GM23248 (cell line): ENCODE measurements around the gene CDKN3. TPM values are rescaled to one million over a fixed set of nuclear protein-coding genes. Genes with fewer than 3 reads are reported as not detected.
"Not testable (repeated sequence)": the region's sequence is repeated elsewhere in the genome, so short reads cannot be mapped to it uniquely, and the experiment has no call there.

Source experiments
- DNase-seq: peaks from one replicate; pipeline ENCODE4 v3.0.0-alpha.2; 2015
- H2AFZ ChIP-seq: fragments of 200-600 bp; sonication (generic); 2 replicates; pipeline ENCODE4 v1.6.1; 2016; ENCODE audit warnings: antibody characterized with exemption
- H3F3A ChIP-seq: fragments of 200-600 bp; sonication (generic); 2 replicates; pipeline ENCODE4 v1.6.1; 2016; ENCODE audit warnings: mild to moderate bottlenecking, antibody characterized with exemption, mixed run types; ENCODE audit not compliant: insufficient read depth
- H3K27ac ChIP-seq: fragments of 200-600 bp; sonication (generic); 2 replicates; pipeline ENCODE4 v1.5.1; 2016; ENCODE audit warnings: mild to moderate bottlenecking
- H3K27me3 ChIP-seq: fragments of 200-600 bp; sonication (generic); replicated peaks from 2 replicates; pipeline ENCODE4 v1.6.1; 2016; ENCODE audit warnings: mild to moderate bottlenecking; ENCODE audit not compliant: insufficient read depth
- H3K36me3 ChIP-seq: fragments of 200-600 bp; sonication (generic); 2 replicates; pipeline ENCODE4 v1.6.1; 2016; ENCODE audit warnings: low read depth, mild to moderate bottlenecking
- H3K4me1 ChIP-seq: fragments of 200-600 bp; sonication (generic); 2 replicates; pipeline ENCODE4 v1.6.1; 2016; ENCODE audit warnings: mild to moderate bottlenecking; ENCODE audit not compliant: insufficient read depth
- H3K4me2 ChIP-seq: fragments of 200-600 bp; sonication (generic); one replicate; pipeline ENCODE4 v1.6.1; 2016; ENCODE audit warnings: mild to moderate bottlenecking; ENCODE audit not compliant: unreplicated experiment
- H3K4me3 ChIP-seq: fragments of 200-600 bp; sonication (generic); 2 replicates; pipeline ENCODE4 v1.5.1; 2016; ENCODE audit warnings: mild to moderate bottlenecking
- H3K79me2 ChIP-seq: fragments of 200-600 bp; sonication (generic); 2 replicates; pipeline ENCODE4 v1.6.1; 2016; ENCODE audit warnings: mild to moderate bottlenecking; ENCODE audit not compliant: insufficient read depth
- H3K9ac ChIP-seq: fragments of 200-600 bp; sonication (generic); 2 replicates; pipeline ENCODE4 v1.6.1; 2016; ENCODE audit warnings: mild to moderate bottlenecking
- H3K9me2 ChIP-seq: fragments of 200-600 bp; sonication (generic); 2 replicates; pipeline ENCODE4 v1.6.1; 2016; ENCODE audit warnings: mixed run types, mild to moderate bottlenecking, moderate library complexity; ENCODE audit not compliant: insufficient read depth
- H3K9me3 ChIP-seq: fragments of 200-600 bp; sonication (generic); one replicate; pipeline ENCODE4 v1.6.1; 2017; ENCODE audit warnings: low read depth
- H4K20me1 ChIP-seq: fragments of 200-600 bp; sonication (generic); 2 replicates; pipeline ENCODE4 v1.6.0; 2016; ENCODE audit not compliant: insufficient read depth
- EZH2 ChIP-seq: fragments of 200-600 bp; sonication (generic); IDR thresholded peaks from 2 replicates; pipeline ENCODE4 v1.6.1; 2018; ENCODE audit warnings: antibody characterized with exemption, mild to moderate bottlenecking; ENCODE audit not compliant: insufficient read depth, poor library complexity, severe bottlenecking
- EZH2phosphoT487 ChIP-seq: fragments of 200-600 bp; sonication (generic); IDR thresholded peaks from 2 replicates; pipeline ENCODE4 v1.6.1; 2018; ENCODE audit warnings: antibody characterized with exemption, moderate library complexity, mild to moderate bottlenecking, low read depth; ENCODE audit not compliant: insufficient read depth
- WGBS, 2 experiments: methylation state at CpG; one replicate each; pipeline ENCODE4 v1.1.6; 2015 to 2017; ENCODE audit warnings: low lambda C conversion rate in 2 of 2, low coverage in 1 of 2; ENCODE audit errors: missing lambda C conversion rate in 2 of 2; 5-methylcytosine and 5-hydroxymethylcytosine counted together
- in situ Hi-C: fragments of 300-500 bp; cut with MboI; formaldehyde crosslinking; loops from 2 replicates; pipeline ENCODE4 v1.15.0; 2020
- polyA plus RNA-seq: library from polyadenylated mRNA; unstranded; fragments of >200 nt; fragmentation: Nextera tagmentation; extraction: Ambion mirVana; gene quantifications from 2 replicates; pipeline ENCODE4 v1.2.1, GENCODE V29; 2016
- total RNA-seq: library from RNA; depleted of rRNA; stranded (reverse); fragments of >200 nt; shearing (Covaris generic); gene quantifications from 2 replicates; pipeline ENCODE4 v1.2.3, GENCODE V29; 2014

The CDKN3 gene
- total and polyA plus RNA-seq, 2 experiments from 2014 or later = 20.1 to 41.8 TPM

DNA sequence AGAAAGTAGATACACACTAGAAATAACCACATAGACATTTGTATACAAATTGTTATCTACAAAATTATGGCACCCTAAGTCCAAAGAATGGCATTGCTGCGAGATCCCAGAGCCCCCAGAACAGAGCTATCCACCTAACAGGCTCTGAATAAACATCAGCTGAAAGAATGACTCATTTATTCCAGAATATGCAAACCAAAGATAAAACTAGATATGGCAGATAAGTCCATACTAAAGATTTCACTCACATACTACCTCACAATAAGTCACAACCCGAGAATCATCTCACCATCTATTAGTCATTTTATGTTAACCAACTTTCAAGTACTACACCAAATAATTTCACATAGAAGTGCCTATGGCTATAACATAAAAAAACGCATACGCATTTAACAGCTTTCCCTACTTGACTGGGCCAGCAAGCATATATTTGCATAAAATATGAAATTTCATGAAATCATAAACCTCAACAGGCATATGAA lies 38.7 kb downstream of the CDKN3 start:
- Histone ChIP-seq H3K4me1 (peaks cover 45% of the 10 kb centered on the region), H3K27me3 (no peaks in the 10 kb centered on the region), H3K9me3 (no peaks in the 10 kb centered on the region), H3K9ac (peak overlapping the region; percentile 27), H3K9me2 (no peaks in the 10 kb centered on the region), H3K4me2 (peak overlapping the region; percentile 58), H3K79me2 (peaks cover 100% of the 10 kb centered on the region), H3K4me3 (0 out of 2 replicates have a peak overlapping the region, but pooled peaks have one; percentile 8), H3F3A (peaks cover 18% of the 10 kb centered on the region), H3K36me3 (0 out of 2 replicates have a peak, but pooled peaks cover 10% of the 10 kb centered on the region), H2AFZ (no peak overlapping the region), H4K20me1 (peaks cover 6% of the 10 kb centered on the region; the same call in 1 of the 2 replicates), H3K27ac (peak overlapping the region; percentile 68)
- peak; percentile 81 for DNase-seq
- WGBS, 2 experiments = 56 to 59% methylated on average over 4 of the region's 4 CpGs
- TF ChIP-seq EZH2 (no peak), EZH2phosphoT487 (no peak)
- in situ Hi-C loops = no loop called here

DNA sequence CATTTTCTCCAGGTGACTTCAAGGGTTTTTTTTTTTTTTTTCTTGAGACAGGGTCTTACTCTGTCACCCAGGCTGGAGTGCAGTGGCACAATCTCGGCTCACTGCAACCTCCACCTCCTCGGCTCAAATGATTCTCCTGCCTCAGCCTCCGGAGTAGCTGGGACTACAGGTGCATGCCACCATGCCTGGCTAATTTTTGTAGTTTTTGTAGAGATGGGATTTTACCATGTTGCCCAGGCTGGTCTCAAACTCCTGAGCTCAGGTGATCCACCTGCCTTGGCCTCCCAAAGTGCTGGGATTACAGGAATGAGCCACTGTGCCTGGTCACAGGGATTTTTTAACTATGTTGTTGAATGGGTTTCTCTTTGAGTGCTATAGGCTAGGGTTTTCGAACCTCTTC lies 41.1 kb downstream of the CDKN3 start:
- in situ Hi-C loops, H3K27ac ChIP-seq, H3K9me3 ChIP-seq, H3K9ac ChIP-seq, DNase-seq, H3K36me3 ChIP-seq, H3K4me2 ChIP-seq, H4K20me1 ChIP-seq, H2AFZ ChIP-seq, H3K27me3 ChIP-seq, H3K4me3 ChIP-seq, H3K9me2 ChIP-seq: not testable (repeated sequence)
- WGBS, 2 experiments = 85% methylated on average over 4 of the region's 4 CpGs
- Histone ChIP-seq H3K4me1 (peaks cover 45% of the 10 kb centered on the region), H3F3A (peaks cover 19% of the 10 kb centered on the region), H3K79me2 (peaks cover 78% of the 10 kb centered on the region)

DNA sequence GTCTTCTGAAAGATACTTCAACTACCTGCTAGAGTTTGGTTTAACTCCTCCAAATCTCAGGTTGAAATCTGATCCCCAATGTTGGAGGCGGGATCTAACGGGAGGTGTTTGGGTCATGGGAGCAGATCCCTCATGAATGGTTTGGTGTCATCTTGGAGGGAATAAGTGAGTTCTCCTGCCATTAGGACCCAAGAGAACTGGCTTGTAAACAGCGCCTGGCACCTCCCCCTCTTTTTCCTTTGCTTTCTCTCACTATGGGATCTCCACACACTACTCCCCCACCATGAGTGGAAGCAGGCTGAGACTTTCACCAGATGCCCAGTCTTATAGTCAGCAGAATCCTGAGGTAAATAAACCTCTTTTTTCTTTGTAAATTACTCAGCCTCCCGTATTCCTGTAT lies 41.9 kb downstream of the CDKN3 start:
- 73 to 85% methylated on average over 4 of the region's 4 CpGs for WGBS, 2 experiments
- H4K20me1 ChIP-seq = no peaks in the 10 kb centered on the region; the same call in 1 of the 2 replicates
- H2AFZ ChIP-seq = no peak overlapping the region
- peaks cover 19% of the 10 kb centered on the region for H3F3A ChIP-seq
- H3K4me1 ChIP-seq = peaks cover 41% of the 10 kb centered on the region
- no peak overlapping the region for H3K4me3 ChIP-seq
- TF ChIP-seq EZH2phosphoT487 = no peak
- no peak for TF ChIP-seq EZH2
- peak overlapping the region; percentile 89 for H3K4me2 ChIP-seq
- in situ Hi-C loops = no loop called here
- H3K36me3 ChIP-seq = 0 out of 2 replicates have a peak, but pooled peaks cover 7% of the 10 kb centered on the region
- no peaks in the 10 kb centered on the region for H3K27me3 ChIP-seq
- H3K9me2 ChIP-seq = no peaks in the 10 kb centered on the region
- DNase-seq = no peak
- no peak overlapping the region for H3K9ac ChIP-seq
- no peaks in the 10 kb centered on the region for H3K9me3 ChIP-seq
- H3K79me2 ChIP-seq = peaks cover 70% of the 10 kb centered on the region
- H3K27ac ChIP-seq = no peak overlapping the region

DNA sequence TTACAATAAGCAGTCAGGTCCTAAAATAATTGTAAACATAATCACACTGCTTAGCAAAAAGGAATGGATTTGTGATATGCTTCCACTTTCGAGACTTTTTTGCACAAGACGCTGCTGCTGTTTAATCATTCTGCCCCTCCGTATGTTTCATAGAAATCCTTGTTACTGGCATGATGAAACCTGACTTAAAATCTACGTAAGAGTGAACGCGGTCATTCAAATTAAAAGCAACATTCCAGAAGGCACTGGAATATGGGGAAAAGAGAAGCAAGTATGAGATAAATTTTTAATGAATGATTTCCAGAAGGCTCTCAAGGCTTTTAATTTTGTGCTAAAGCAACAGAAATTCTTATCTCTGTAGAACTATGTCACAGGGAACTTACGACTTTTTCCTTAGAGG lies 43.2 kb downstream of the CDKN3 start:
- in situ Hi-C loops = no loop called here
- H4K20me1 ChIP-seq = no peaks in the 10 kb centered on the region
- WGBS, 2 experiments = 58 to 66% methylated on average over 7 of the region's 7 CpGs
- H3K36me3 ChIP-seq = no peaks in the 10 kb centered on the region
- peaks cover 43% of the 10 kb centered on the region for H3K4me1 ChIP-seq
- peak overlapping the region; percentile 94 for H3K27ac ChIP-seq
- H3K4me3 ChIP-seq = peak overlapping the region; percentile 95
- H3K9me2 ChIP-seq = no peaks in the 10 kb centered on the region
- peak; percentile 42 for DNase-seq
- no peaks in the 10 kb centered on the region for H3K9me3 ChIP-seq
- H2AFZ ChIP-seq = peak overlapping the region; percentile 71
- H3K79me2 ChIP-seq = peaks cover 57% of the 10 kb centered on the region
- H3K27me3 ChIP-seq = no peaks in the 10 kb centered on the region
- H3K9ac ChIP-seq = peak overlapping the region; percentile 94
- H3K4me2 ChIP-seq = peak overlapping the region; percentile 89
- no peak for TF ChIP-seq EZH2phosphoT487
- no peak for TF ChIP-seq EZH2
- peaks cover 19% of the 10 kb centered on the region for H3F3A ChIP-seq

DNA sequence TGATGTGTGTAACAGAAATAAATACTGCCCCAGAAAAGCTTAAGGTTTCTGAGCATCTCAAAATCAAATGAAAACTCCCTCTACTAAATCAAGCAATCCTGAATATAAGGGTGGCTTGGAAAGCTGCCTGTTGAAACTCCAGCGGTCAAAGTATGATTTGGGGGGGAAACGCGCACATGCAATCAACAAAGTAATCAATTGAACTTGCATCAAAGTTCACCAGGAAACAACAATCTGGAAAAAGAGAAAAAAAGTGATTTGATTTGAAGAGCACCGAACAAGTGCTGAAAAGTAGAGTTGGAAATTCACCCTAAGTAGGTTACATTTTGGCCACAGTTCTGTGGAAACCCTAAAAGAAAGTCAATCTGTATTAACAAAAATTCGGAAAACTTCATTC lies 43.7 kb downstream of the CDKN3 start:
- peak overlapping the region; percentile 94 for H3K27ac ChIP-seq
- WGBS, 2 experiments = 0% methylated on average over 5 of the region's 5 CpGs
- peak overlapping the region; percentile 71 for H2AFZ ChIP-seq
- no peaks in the 10 kb centered on the region for H3K9me2 ChIP-seq
- H3K4me1 ChIP-seq = peaks cover 41% of the 10 kb centered on the region
- H3K4me2 ChIP-seq = peak overlapping the region; percentile 89
- H3K9ac ChIP-seq = peak overlapping the region; percentile 94
- peaks cover 19% of the 10 kb centered on the region for H3F3A ChIP-seq
- peak; percentile 39 for DNase-seq
- no peaks in the 10 kb centered on the region for H3K27me3 ChIP-seq
- peak overlapping the region; percentile 95 for H3K4me3 ChIP-seq
- in situ Hi-C loops = no loop called here
- no peak for TF ChIP-seq EZH2
- peaks cover 52% of the 10 kb centered on the region for H3K79me2 ChIP-seq
- no peaks in the 10 kb centered on the region for H3K9me3 ChIP-seq
- no peaks in the 10 kb centered on the region for H4K20me1 ChIP-seq
- no peaks in the 10 kb centered on the region for H3K36me3 ChIP-seq
